Suprapubic skin (tissue), 3 donors: ENCODE data around the gene C14orf93.

Source experiments
- POLR2A ChIP-seq, 2 donors: fragments of 450-650 bp; IDR thresholded peaks; one replicate each; pipeline ENCODE4 v1.6.1; 2017; ENCODE audit warnings: antibody characterized with exemption in 2 of 2, mild to moderate bottlenecking in 2 of 2, moderate library complexity in 2 of 2
- TF ChIP-seq, protein P1 (sequence below), 2 donors: fragments of 200-600 bp in 1 of 2; fragments of 450-650 bp in 1 of 2; sonication (generic) in 1 of 2; IDR thresholded peaks; one replicate each; pipeline ENCODE4 v1.5.1; 2016 to 2019; ENCODE audit warnings: antibody characterized with exemption in 2 of 2, mild to moderate bottlenecking in 1 of 2, moderate library complexity in 1 of 2

DNA sequence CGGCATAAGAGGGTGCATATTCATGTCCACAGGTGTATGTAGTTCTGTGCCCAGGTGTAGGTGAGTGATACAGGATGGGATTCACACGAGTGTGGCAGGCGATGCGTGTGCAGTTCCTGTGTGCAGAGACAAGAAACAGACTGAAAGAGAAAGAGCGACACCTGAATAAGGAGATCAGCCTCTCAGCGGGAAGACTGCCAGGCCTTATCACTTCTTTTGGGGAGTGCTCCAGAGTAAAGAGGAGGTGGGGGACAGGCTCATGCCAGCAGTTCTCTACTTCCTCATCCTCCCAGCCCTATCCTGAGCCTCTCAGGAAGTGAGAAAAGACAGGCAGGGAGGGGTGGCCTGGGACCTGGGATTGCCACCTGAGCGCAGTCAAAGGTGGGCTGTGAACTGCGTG lies 34.9 kb upstream of the C14orf93 start:
- TF ChIP-seq, protein P1, sequence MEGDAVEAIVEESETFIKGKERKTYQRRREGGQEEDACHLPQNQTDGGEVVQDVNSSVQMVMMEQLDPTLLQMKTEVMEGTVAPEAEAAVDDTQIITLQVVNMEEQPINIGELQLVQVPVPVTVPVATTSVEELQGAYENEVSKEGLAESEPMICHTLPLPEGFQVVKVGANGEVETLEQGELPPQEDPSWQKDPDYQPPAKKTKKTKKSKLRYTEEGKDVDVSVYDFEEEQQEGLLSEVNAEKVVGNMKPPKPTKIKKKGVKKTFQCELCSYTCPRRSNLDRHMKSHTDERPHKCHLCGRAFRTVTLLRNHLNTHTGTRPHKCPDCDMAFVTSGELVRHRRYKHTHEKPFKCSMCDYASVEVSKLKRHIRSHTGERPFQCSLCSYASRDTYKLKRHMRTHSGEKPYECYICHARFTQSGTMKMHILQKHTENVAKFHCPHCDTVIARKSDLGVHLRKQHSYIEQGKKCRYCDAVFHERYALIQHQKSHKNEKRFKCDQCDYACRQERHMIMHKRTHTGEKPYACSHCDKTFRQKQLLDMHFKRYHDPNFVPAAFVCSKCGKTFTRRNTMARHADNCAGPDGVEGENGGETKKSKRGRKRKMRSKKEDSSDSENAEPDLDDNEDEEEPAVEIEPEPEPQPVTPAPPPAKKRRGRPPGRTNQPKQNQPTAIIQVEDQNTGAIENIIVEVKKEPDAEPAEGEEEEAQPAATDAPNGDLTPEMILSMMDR (IDR thresholded peaks at IDR 0.05) = no peak
- no peak for TF ChIP-seq POLR2A (IDR thresholded peaks at IDR 0.05)
